RPMI7951 (cell line): ENCODE results near the gene NAV2. TPM values are rescaled to one million over a fixed set of nuclear protein-coding genes. Genes with fewer than 3 reads are reported as not detected.
"Not testable (repeated sequence)": the region's sequence is repeated elsewhere in the genome, so short reads cannot be mapped to it uniquely, and the experiment has no call there.

ENCODE experiments used
- DNase-seq: peaks from one replicate; pipeline ENCODE4 v3.0.0-alpha.2; 2012; ENCODE audit warnings: low read depth
- total RNA-seq: library from RNA; depleted of rRNA; stranded (reverse); fragments of >200 nt; shearing (Covaris generic); gene quantifications from 2 replicates; pipeline ENCODE4 v1.2.3, GENCODE V29; 2014

The NAV2 gene
- total RNA-seq, 1 experiment from 2014 or later = 7.1 TPM

DNA sequence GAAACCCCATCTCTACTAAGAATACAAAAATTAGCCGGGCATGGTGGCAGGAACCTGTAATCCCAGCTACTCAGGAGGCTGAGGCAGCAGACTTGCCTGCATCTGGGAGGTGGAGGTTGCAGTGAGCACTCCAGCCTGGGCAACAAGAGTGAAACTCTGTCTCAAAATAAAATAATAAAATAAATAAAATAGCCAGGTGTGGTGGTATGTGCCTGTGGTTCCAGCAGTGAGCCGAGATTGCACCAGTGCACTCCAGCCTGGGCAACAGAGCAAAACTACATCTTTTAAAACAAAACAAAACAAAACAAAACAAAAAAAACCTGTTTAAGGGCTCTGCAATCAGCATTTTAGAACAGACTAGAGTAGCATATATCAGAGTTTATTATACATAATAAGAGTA lies 214.8 kb downstream of the NAV2 start:
- not testable (repeated sequence) for DNase-seq

DNA sequence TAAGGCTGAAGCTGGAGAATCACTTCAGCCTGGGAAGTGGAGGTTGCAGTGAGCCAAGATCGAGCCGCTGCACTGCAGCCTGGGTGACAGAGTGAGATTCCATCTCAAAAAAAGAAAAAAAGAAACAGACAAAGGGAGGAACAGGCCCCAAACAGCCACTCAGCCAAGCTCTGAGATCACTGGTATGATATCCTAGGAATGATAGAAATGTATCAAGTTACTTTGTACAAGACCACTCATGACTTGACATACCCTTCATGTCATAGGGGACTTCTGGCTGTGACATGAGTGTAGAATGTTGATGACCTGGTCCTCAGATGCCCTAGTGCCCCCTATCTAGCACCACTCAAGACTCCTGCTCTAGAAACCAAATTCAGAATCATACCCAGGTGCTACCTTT lies 216.5 kb downstream of the NAV2 start:
- no peak for DNase-seq

DNA sequence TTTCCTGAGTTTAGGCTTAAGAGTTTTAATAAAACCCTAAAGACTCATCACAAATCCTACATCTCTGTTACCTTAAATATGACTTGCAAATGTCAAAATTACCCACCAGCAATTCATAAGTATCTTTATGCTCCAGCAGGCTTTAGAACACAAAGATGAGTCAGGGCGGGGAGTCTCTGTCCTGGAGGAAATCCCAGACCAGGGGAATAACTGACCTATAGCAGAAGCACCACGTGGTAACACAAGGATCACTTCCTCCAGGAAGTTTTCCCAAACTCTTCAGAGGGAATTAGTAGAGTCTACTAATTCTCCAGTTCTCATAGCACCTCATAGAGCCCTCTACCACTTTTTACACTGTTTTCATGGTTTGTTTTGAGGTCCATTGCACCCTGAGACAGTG lies 217.0 kb downstream of the NAV2 start:
- peak; percentile 61 for DNase-seq

DNA sequence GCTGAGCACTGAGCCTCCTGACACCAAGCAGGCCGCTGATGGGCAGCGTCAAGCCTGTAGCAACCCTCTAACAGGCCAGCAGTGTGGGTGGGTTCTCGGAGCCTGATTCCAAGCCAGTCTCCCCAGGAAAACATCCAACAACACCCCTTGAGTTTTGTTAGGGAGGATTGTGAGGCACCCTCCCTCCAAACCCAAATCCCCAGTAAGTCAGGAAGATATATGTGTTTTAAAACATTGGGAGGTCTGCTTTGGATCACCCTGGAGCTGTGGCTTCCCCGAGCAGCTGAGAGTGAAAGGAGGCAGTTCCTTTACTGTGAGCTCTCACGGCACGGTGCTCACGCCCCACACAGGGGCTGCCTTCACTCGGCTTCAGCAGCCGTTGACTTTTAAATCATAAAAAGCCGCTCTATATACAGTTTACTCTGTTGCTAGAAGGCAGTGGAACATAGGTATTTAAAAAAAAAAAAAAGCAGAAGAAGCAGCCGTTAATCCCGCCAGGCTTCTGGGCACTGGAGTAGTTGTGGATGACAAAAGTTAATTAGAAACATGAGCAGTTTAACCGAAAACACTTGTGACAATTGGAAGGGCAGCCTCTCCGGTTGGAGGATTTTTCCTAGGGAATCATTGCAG lies 218.6 kb downstream of the NAV2 start:
- DNase-seq = peak; percentile 63

DNA sequence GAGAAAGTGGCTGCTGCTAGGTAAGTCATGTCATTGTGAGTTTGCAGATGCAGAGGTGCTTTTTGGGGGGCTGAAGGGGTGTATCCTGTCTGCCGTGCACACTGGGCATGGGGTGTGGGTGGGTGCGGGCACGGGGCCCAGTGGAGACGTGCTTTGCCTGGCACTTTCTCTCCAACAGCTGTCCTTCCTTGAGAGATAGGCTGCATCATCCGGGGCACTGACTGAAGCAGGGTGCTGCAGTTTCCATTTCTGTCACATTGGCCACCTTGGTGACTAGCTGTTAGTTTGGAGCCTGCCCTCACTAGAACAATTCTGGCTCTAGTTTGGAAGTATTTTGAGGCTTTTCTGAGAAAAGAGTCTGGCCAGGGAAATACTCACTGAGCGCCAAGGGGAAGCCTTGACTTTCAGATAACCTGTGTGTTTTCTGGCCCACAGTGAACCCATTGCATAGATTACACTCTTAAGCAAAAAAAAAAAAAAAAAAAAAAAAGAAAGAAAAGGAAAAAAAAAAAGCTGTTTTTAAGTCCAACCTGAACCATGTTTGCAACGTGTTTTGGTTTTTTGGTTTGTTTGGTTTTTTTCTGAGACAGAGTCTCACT lies 219.2 kb downstream of the NAV2 start:
- DNase-seq = no peak

GRCh38 chr11:19933132-19933735 lies 220.6 kb downstream of the NAV2 start:
- DNase-seq = no peak

DNA sequence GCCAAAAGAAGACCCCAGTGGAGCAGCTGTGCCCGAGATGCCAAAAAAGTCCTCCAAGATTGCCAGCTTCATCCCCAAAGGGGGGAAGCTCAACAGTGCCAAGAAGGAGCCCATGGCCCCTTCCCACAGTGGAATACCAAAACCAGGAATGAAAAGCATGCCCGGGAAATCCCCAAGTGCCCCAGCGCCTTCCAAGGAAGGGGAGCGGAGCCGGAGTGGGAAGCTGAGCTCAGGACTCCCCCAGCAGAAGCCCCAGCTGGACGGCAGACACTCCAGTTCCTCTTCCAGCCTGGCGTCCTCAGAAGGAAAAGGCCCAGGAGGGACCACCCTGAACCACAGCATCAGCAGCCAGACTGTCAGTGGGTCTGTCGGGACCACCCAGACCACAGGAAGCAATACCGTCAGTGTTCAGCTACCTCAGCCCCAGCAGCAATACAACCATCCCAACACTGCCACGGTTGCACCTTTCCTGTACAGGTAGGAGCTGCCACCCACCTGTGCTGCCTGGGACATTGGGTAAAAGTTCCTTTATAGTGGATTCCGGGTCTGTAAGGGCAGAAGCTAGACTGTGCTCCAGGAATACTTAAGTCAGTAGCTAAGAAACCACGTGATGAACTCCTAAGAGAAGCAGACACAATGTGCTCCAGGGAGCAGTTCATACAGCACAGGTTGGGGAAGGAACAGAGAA lies 221.3 kb downstream of the NAV2 start:
- DNase-seq = no peak

DNA sequence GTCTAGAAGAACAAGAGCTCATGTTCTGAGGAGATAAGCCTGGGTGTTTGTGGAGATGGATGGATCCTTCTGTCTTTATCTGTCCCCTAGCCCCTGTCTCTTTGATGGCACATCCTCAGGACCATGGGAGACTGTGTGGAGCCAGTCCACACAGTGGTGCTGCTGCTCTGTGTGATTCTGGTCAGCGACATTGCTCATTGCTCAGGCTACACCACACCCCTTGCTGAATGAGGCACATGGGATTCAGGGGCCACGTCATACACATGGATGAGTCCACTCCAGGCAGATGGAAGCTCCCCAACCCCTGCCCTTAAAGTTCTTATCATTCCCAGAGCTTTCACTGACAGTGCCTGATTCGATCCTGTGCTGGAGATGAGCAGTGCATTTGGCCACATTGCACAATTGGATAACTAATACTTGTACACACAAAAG lies 222.2 kb downstream of the NAV2 start:
- DNase-seq = peak; percentile 57

- DNase-seq = peak; percentile 41
Measured at GRCh38 chr11:19935507-19935906, 222.9 kb downstream of the NAV2 start.

GRCh38 chr11:19936461-19936860 lies 223.8 kb downstream of the NAV2 start:
- no peak for DNase-seq

GRCh38 chr11:19938169-19938856 lies 225.7 kb downstream of the NAV2 start:
- peak; percentile 56 for DNase-seq

DNA sequence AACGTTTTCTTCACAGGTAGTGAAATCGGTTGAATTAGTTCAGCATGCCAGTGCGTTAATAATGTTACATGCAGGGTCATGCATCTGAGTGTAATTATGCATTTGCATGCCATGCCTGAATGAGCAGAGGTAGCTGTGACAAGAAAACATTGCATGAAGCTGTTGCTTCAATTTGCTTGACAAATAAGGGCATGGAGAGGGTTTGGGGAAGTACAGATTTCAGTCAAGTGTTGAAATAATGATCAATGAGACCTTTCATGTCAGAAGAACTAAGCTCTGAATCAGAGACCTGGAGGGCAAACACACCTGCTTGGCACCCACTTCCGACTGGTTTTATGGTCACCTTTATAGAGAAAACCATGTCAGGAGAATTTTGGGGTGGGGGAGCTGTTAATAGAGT lies 226.2 kb downstream of the NAV2 start:
- DNase-seq = no peak

DNA sequence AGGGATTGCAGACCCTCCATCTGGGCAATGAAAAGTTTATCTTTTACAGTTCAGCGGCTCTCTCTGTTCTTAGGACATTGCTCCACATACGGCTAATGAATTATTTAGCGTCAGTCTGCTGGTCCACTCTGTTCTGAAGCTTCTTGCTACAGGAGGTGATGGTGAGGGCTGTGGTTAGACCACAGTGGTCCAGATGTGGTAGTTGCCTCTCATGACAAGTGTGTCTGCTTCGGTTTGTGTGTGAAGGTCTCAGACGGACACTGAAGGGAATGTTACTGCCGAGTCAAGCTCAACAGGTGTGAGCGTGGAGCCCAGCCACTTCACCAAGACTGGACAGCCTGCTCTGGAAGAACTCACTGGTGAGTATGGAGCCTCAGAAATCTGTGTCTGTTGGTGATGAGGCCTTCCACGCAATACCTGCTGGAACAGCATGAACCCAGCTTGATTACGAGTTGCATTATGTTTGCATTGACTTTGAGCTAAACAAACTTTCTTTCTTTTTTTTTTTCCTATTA lies 226.8 kb downstream of the NAV2 start:
- DNase-seq = no peak

DNA sequence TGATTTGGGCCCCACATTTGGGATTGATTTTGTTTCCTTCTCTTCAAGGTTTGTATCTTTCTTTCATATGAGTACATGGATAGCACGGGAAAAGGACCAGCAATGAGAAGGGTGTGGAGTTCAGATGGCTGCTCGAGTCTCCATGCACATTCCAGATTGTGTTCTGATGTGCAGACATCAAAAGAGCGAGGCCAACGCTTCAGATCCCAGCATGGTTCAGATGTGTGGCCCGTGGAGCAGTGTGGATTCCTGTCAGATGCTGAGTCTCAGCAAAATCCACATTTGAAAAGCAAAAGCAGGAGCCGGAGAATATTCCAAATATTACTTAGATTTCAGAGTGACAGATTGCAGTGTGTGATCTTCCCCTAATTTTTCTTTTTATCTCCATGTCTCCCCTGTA lies 228.2 kb downstream of the NAV2 start:
- no peak for DNase-seq

GRCh38 chr11:19946681-19947080 lies 234.0 kb downstream of the NAV2 start:
- DNase-seq = no peak

DNA sequence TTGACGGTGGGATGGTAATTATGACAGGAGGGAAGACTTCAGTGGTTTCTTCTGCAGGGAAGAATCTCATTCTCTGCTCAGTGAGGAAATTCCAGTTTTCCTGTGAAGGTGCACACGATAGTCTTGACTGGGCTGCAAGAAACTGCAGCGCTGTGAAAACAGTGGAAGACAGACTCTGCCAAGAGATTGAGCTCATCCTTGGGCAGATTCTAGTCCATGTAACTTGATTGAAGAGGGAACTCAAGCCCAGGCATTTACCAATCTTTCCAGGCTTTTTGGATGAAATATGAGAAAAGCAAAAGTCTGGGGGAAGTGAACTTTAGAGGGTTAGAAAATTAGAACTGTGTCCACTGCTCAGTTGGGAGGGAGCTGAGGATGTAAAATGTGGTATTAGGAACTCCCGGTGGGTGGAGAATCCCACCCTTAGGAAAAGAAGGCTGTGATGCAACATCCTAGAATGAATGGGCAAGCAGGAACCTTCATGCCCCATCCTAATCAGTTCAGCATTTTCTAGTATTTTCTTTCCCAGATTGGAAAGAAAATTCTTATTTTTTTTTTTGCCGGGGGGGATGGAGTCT lies 235.0 kb downstream of the NAV2 start:
- no peak for DNase-seq

GRCh38 chr11:19949606-19950005 lies 237.0 kb downstream of the NAV2 start:
- DNase-seq = no peak

DNA sequence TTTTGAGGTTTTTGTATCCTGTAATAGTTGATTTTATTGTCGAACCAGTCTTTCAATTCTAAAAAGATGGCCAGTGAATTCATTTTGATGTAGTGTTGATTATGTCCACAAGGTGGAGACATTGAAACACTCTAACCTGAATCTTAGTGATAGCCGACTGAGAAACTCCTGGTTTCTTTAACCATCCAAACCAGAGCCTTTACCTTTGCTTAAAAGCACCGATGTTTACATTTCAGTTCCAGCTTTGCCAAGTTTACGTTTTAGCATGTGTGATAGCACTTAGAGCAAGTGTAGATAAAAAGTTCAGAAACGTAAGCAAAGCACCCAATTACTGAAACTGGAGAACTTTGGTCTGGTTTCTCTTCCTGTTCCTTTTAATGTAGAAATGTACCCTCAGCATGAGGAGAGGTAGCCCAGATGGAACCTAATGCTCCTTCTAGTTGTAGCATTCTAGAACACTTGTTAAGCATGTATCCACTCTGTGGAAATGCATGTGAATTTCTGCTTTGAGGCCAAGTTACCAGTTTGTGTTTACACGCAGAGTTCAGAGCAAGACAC lies 239.0 kb downstream of the NAV2 start:
- peak; percentile 51 for DNase-seq

- peak; percentile 17 for DNase-seq
Measured at GRCh38 chr11:19952116-19952605, 239.5 kb downstream of the NAV2 start.

DNA sequence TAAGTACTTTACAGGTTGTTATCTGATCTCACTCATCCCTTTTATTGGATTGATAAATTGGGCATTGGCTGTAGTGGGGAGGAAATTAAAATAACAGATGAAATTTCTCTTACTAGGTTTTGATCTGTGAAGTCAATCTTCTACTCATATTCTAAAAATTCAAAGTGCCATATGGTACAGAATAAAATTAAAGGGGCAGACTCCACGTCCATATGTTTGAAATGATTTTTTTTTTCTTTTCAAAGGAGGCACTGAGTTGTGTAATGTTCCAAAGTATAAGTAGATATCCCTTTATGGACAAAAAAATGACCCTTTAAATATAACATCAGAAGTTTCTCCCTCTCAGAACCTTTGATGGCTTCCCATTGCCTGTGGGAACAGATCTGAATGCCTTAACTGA lies 240.3 kb downstream of the NAV2 start:
- DNase-seq = no peak

- peak; percentile 54 for DNase-seq
Measured at GRCh38 chr11:19953336-19953735, 240.7 kb downstream of the NAV2 start.
